ENCODE data around the gene HUS1B. TPM values are rescaled to one million over a fixed set of nuclear protein-coding genes. Genes with fewer than 3 reads are reported as not detected.

HUS1B gene
- total RNA-seq, 1 experiment from 2014 or later = not detected

GRCh38 chr6:636488-636887 is 20.4 kb downstream of the HUS1B start:
- DNase-seq (ENCODE audit: low spot score) = no peak
- in situ Hi-C loops (cut with HindIII; ENCODE audit: low sequenced_read_pairs) = no loop called here

GRCh38 chr6:635233-635632 is 21.7 kb downstream of the HUS1B start:
- in situ Hi-C loops (cut with HindIII; ENCODE audit: low sequenced_read_pairs) = no loop called here
- no peak for DNase-seq (ENCODE audit: low spot score)

GRCh38 chr6:633611-634010 is 23.3 kb downstream of the HUS1B start:
- DNase-seq (ENCODE audit: low spot score) = no peak
- in situ Hi-C loops (cut with HindIII; ENCODE audit: low sequenced_read_pairs) = no loop called here

- in situ Hi-C loops (cut with HindIII; ENCODE audit: low sequenced_read_pairs) = no loop called here
- no peak for DNase-seq (ENCODE audit: low spot score)
Observed at GRCh38 chr6:628766-629165, 28.1 kb downstream of the HUS1B start.

GRCh38 chr6:626236-626635 is 30.7 kb downstream of the HUS1B start:
- no peak for DNase-seq (ENCODE audit: low spot score)
- in situ Hi-C loops (cut with HindIII; ENCODE audit: low sequenced_read_pairs) = no loop called here

DNA sequence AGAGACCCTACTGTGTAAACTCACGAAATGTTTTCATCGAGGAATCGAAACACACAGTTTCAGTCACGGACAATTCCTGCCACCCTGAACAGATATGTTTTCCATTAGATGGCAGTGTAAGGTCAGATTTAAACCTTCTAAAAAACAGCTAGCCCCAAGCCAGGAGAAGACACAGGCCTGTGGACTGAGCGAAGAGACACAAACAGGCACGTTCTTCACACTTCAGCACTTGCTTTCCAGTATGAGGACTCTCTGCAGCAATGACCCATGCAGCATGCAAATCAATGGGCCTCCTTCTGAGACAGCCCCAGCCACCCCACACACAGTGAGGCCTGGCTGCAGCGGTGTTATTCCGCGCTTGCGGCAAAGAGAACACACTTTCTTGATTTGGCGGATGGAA is 31.9 kb downstream of the HUS1B start:
- in situ Hi-C loops (cut with HindIII; ENCODE audit: low sequenced_read_pairs) = no loop called here
- DNase-seq (ENCODE audit: low spot score) = peak; percentile 11

DNA sequence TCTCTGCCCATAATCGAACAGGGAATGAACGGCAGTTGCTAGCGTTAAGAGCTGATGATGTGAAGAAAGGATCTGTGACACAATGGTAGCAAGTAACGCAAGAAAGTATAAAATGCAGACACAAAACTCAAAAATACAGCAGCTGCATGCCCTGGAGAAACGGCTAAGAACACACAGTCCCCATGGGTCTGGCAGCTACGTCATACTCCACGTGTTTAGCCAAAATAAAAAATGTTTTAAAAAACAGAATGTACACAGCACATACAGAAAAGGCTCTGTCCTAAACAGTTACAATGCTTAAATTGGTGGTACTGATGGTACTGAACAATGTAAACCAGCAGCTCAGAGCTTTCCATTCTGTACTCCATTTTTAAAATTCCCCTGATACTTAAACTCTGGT is 34.4 kb downstream of the HUS1B start:
- in situ Hi-C loops (cut with HindIII; ENCODE audit: low sequenced_read_pairs) = no loop called here
- no peak for DNase-seq (ENCODE audit: low spot score)

- no peak for DNase-seq (ENCODE audit: low spot score)
- in situ Hi-C loops (cut with HindIII; ENCODE audit: low sequenced_read_pairs) = no loop called here
Observed at GRCh38 chr6:621931-622330, 35.0 kb downstream of the HUS1B start.

DNA sequence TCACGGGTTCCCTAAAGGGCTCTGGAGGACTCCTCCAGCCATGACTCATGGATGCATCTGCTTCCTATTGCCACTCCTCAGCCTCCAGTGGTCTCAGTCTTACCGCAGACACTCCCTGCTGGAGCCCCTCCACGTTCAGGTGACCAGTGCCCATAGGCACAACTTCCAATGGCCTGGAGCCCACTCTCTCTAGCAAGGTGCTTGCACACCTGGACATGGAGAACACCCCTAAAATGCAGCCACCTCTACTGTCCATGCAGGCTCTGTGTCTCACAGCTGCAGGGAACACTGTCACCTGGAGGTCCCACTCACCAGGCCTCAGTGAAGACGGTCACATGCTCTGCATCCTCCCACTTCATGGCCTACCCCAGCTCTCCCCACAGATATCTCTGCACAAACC is 36.0 kb downstream of the HUS1B start:
- no peak for DNase-seq (ENCODE audit: low spot score)
- in situ Hi-C loops (cut with HindIII; ENCODE audit: low sequenced_read_pairs) = no loop called here

- in situ Hi-C loops (cut with HindIII; ENCODE audit: low sequenced_read_pairs) = no loop called here
- DNase-seq (ENCODE audit: low spot score) = no peak
Observed at GRCh38 chr6:620166-620565, 36.7 kb downstream of the HUS1B start.

- peak; percentile 66 for DNase-seq (ENCODE audit: low spot score)
- in situ Hi-C loops (cut with HindIII; ENCODE audit: low sequenced_read_pairs) = no loop called here
Observed at GRCh38 chr6:617456-618100, 39.3 kb downstream of the HUS1B start.

DNA sequence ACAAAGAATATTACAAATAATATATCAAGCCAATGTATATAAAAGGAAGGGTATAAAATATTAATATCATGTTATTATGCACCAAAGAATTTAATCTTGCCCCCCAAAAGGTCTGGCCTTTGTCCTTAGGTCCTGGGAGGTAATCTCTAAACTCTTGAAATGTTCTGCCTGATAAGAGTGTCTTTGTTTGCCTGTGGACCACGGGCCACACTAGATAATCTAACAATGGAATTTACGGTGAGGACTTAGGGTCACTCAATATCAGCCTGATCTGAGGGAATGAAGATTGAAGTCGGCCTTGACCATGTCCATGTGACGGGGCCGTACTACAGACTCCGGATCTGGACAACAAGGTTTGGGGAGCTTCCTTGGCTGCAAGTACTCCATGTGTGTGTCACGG is 42.9 kb downstream of the HUS1B start:
- DNase-seq (ENCODE audit: low spot score) = no peak
- in situ Hi-C loops (cut with HindIII; ENCODE audit: low sequenced_read_pairs) = no loop called here

GRCh38 chr6:611928-612327 is 45.0 kb downstream of the HUS1B start:
- DNase-seq (ENCODE audit: low spot score) = no peak
- in situ Hi-C loops (cut with HindIII; ENCODE audit: low sequenced_read_pairs) = no loop called here

DNA sequence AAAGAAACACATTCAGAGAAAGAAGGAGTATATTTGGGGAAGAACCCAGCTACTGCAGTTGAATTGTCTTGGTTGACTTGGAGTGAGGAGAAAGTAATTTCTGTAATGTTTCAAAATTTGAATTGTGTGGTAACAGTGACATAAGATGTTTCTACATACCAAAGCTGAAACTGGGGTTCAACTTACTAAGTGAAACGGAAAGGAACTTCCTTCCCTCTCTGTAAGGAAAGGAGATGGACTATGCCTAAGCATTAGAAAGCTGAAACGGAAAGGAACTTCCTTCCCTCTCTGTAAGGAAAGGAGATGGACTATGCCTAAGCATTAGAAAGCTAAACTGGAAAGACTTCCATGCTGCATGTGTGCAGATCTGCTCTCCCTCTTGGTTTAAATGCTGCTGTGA is 46.0 kb downstream of the HUS1B start:
- no peak for DNase-seq (ENCODE audit: low spot score)
- in situ Hi-C loops (cut with HindIII; ENCODE audit: low sequenced_read_pairs) = no loop called here

GRCh38 chr6:609905-610304 is 47.0 kb downstream of the HUS1B start:
- DNase-seq (ENCODE audit: low spot score) = no peak
- in situ Hi-C loops (cut with HindIII; ENCODE audit: low sequenced_read_pairs) = no loop called here

DNA sequence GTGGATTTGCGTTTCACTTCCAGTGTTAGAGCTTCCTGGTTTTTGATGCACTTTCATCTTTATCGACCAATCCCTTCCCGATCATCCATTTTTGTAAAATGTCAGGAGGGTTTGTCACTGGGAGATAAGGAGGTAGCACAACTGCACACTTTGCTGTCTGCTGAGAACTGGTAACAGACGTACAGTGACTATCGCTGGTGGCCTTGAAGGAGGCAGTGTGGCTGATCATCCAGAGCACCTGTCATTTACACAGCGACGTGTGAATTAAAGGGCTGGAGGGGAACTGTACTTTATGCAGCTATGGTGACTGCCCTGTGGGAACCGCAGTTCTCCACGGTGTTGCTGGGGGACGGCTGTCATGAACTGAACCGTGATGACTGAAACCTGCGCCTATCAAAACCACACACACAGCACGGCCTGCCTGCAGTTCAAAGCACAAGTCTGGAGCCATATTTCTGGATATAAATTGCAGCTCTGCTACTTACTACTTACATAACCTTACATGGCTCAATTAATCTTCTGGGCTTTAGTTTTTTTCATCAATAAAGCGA is 50.0 kb downstream of the HUS1B start:
- no peak for DNase-seq (ENCODE audit: low spot score)
- in situ Hi-C loops (cut with HindIII; ENCODE audit: low sequenced_read_pairs) = no loop called here

Other genes with a start within 250 kb of the HUS1B start
- 25.0 and 36.7 TPM in 2 replicates for gene EXOC2, start 36.0 kb upstream of the HUS1B start, total RNA-seq (2014; rRNA removed; shearing (Covaris generic))